GM23248 (cell line): ENCODE results near the gene TTN. TPM values are rescaled to one million over a fixed set of nuclear protein-coding genes. Genes with fewer than 3 reads are reported as not detected.

Experiments
- DNase-seq: peaks from one replicate; pipeline ENCODE4 v3.0.0-alpha.2; 2015
- H2AFZ ChIP-seq: fragments of 200-600 bp; sonication (generic); 2 replicates; pipeline ENCODE4 v1.6.1; 2016; ENCODE audit warnings: antibody characterized with exemption
- H3F3A ChIP-seq: fragments of 200-600 bp; sonication (generic); 2 replicates; pipeline ENCODE4 v1.6.1; 2016; ENCODE audit warnings: mild to moderate bottlenecking, antibody characterized with exemption, mixed run types; ENCODE audit not compliant: insufficient read depth
- H3K27ac ChIP-seq: fragments of 200-600 bp; sonication (generic); 2 replicates; pipeline ENCODE4 v1.5.1; 2016; ENCODE audit warnings: mild to moderate bottlenecking
- H3K27me3 ChIP-seq: fragments of 200-600 bp; sonication (generic); replicated peaks from 2 replicates; pipeline ENCODE4 v1.6.1; 2016; ENCODE audit warnings: mild to moderate bottlenecking; ENCODE audit not compliant: insufficient read depth
- H3K36me3 ChIP-seq: fragments of 200-600 bp; sonication (generic); 2 replicates; pipeline ENCODE4 v1.6.1; 2016; ENCODE audit warnings: low read depth, mild to moderate bottlenecking
- H3K4me1 ChIP-seq: fragments of 200-600 bp; sonication (generic); 2 replicates; pipeline ENCODE4 v1.6.1; 2016; ENCODE audit warnings: mild to moderate bottlenecking; ENCODE audit not compliant: insufficient read depth
- H3K4me2 ChIP-seq: fragments of 200-600 bp; sonication (generic); one replicate; pipeline ENCODE4 v1.6.1; 2016; ENCODE audit warnings: mild to moderate bottlenecking; ENCODE audit not compliant: unreplicated experiment
- H3K4me3 ChIP-seq: fragments of 200-600 bp; sonication (generic); 2 replicates; pipeline ENCODE4 v1.5.1; 2016; ENCODE audit warnings: mild to moderate bottlenecking
- H3K79me2 ChIP-seq: fragments of 200-600 bp; sonication (generic); 2 replicates; pipeline ENCODE4 v1.6.1; 2016; ENCODE audit warnings: mild to moderate bottlenecking; ENCODE audit not compliant: insufficient read depth
- H3K9ac ChIP-seq: fragments of 200-600 bp; sonication (generic); 2 replicates; pipeline ENCODE4 v1.6.1; 2016; ENCODE audit warnings: mild to moderate bottlenecking
- H3K9me2 ChIP-seq: fragments of 200-600 bp; sonication (generic); 2 replicates; pipeline ENCODE4 v1.6.1; 2016; ENCODE audit warnings: mixed run types, mild to moderate bottlenecking, moderate library complexity; ENCODE audit not compliant: insufficient read depth
- H3K9me3 ChIP-seq: fragments of 200-600 bp; sonication (generic); one replicate; pipeline ENCODE4 v1.6.1; 2017; ENCODE audit warnings: low read depth
- H4K20me1 ChIP-seq: fragments of 200-600 bp; sonication (generic); 2 replicates; pipeline ENCODE4 v1.6.0; 2016; ENCODE audit not compliant: insufficient read depth
- EZH2 ChIP-seq: fragments of 200-600 bp; sonication (generic); IDR thresholded peaks from 2 replicates; pipeline ENCODE4 v1.6.1; 2018; ENCODE audit warnings: antibody characterized with exemption, mild to moderate bottlenecking; ENCODE audit not compliant: insufficient read depth, poor library complexity, severe bottlenecking
- EZH2phosphoT487 ChIP-seq: fragments of 200-600 bp; sonication (generic); IDR thresholded peaks from 2 replicates; pipeline ENCODE4 v1.6.1; 2018; ENCODE audit warnings: antibody characterized with exemption, moderate library complexity, mild to moderate bottlenecking, low read depth; ENCODE audit not compliant: insufficient read depth
- WGBS, 2 experiments: methylation state at CpG; one replicate each; pipeline ENCODE4 v1.1.6; 2015 to 2017; ENCODE audit warnings: low lambda C conversion rate in 2 of 2, low coverage in 1 of 2; ENCODE audit errors: missing lambda C conversion rate in 2 of 2; 5-methylcytosine and 5-hydroxymethylcytosine counted together
- in situ Hi-C: fragments of 300-500 bp; cut with MboI; formaldehyde crosslinking; loops from 2 replicates; pipeline ENCODE4 v1.15.0; 2020
- polyA plus RNA-seq: library from polyadenylated mRNA; unstranded; fragments of >200 nt; fragmentation: Nextera tagmentation; extraction: Ambion mirVana; gene quantifications from 2 replicates; pipeline ENCODE4 v1.2.1, GENCODE V29; 2016
- total RNA-seq: library from RNA; depleted of rRNA; stranded (reverse); fragments of >200 nt; shearing (Covaris generic); gene quantifications from 2 replicates; pipeline ENCODE4 v1.2.3, GENCODE V29; 2014

Gene TTN
- total and polyA plus RNA-seq, 2 experiments from 2014 or later: 0.13 TPM; not detected in 1

DNA sequence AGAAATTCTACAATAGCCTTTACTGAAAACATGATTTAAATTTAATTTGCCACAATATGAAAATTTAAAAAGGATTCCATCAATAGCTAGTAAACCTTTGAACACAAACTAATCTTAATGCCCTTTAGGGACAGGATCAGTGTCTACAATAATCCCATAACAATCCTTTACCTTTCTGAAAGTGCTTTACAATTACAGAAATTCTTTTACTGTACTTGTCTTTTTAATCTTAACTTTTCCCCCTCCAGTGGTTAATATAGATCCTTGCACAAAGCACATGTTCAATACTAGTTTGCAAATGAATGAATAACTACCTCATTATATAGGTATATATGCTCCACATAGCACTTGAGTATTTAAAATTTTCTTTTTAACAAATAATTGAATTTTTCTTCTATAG lies 204.3 kb downstream of the TTN start:
- Histone ChIP-seq H3K9ac (no peak overlapping the region), H3K9me2 (no peaks in the 10 kb centered on the region; the same call in 1 of the 2 replicates), H3F3A (no peaks in the 10 kb centered on the region), H3K79me2 (no peaks in the 10 kb centered on the region), H3K4me1 (no peaks in the 10 kb centered on the region), H3K36me3 (no peaks in the 10 kb centered on the region; the same call in 1 of the 2 replicates), H3K27me3 (no peaks in the 10 kb centered on the region), H3K4me2 (no peak overlapping the region), H3K27ac (no peak overlapping the region), H4K20me1 (no peaks in the 10 kb centered on the region), H3K4me3 (no peak overlapping the region), H2AFZ (no peak overlapping the region), H3K9me3 (no peaks in the 10 kb centered on the region)
- in situ Hi-C loops: no loop called here
- no peak for DNase-seq
- TF ChIP-seq EZH2: no peak
- TF ChIP-seq EZH2phosphoT487: no peak

DNA sequence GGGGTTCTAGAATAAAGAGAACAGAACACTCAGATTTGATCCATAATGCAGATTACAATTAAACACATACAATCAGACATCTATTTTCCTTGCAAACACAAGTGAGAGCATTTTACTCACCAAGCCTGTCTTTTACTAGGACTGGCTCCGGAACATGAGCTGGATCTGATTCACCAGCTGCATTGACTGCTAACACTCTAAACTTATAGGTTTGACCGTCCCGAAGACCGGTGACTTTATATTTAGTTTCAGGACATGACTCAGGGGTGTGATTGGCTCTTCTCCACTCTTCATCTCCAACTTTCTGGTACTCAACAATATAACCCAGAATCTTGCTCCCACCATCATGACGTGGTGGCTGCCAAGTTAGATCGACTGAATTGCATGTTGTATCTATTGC lies 214.6 kb downstream of the TTN start:
- in situ Hi-C loops: no loop called here
- no peaks in the 10 kb centered on the region for H3F3A ChIP-seq
- no peak overlapping the region for H3K9ac ChIP-seq
- no peaks in the 10 kb centered on the region for H4K20me1 ChIP-seq
- no peak overlapping the region for H3K27ac ChIP-seq
- H3K4me1 ChIP-seq: no peaks in the 10 kb centered on the region
- H3K36me3 ChIP-seq: no peaks in the 10 kb centered on the region
- H3K4me2 ChIP-seq: no peak overlapping the region
- H2AFZ ChIP-seq: no peak overlapping the region
- H3K79me2 ChIP-seq: no peaks in the 10 kb centered on the region
- H3K9me2 ChIP-seq: no peaks in the 10 kb centered on the region
- no peak overlapping the region for H3K4me3 ChIP-seq
- H3K9me3 ChIP-seq: no peaks in the 10 kb centered on the region
- TF ChIP-seq EZH2 (no peak), EZH2phosphoT487 (no peak)
- H3K27me3 ChIP-seq: no peaks in the 10 kb centered on the region
- 61 to 62% methylated on average over 6 of the region's 6 CpGs for WGBS, 2 experiments
- DNase-seq: peak; percentile 18

DNA sequence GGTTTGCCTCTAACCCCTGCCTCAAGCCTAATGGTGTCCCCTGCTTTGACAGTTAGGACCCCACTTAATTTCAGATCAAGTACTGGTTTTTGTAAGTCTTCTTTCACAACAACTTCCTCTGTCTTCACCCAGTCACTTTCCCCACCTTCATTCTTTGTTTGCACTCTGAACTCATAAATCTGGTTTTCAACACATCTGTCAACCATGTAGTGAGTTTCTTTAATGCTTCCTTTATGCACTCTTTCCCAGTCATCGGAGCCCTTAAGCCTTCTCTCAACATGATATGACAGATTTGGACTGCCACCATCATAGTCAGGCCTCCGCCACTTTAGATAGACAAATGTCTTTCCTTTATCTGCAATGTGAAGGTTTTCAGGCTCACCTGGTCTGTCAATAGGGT lies 217.9 kb downstream of the TTN start:
- no peaks in the 10 kb centered on the region for H3K9me3 ChIP-seq
- H2AFZ ChIP-seq: no peak overlapping the region
- TF ChIP-seq EZH2 (no peak), EZH2phosphoT487 (no peak)
- H3K4me3 ChIP-seq: no peak overlapping the region
- no peak overlapping the region for H3K4me2 ChIP-seq
- H3F3A ChIP-seq: no peaks in the 10 kb centered on the region
- DNase-seq: no peak
- no peaks in the 10 kb centered on the region for H3K4me1 ChIP-seq
- H3K27me3 ChIP-seq: no peaks in the 10 kb centered on the region
- no peaks in the 10 kb centered on the region for H3K36me3 ChIP-seq
- WGBS, 2 experiments: 88 to 98% methylated on average over 2 of the region's 2 CpGs
- no peaks in the 10 kb centered on the region for H3K79me2 ChIP-seq
- no peak overlapping the region for H3K9ac ChIP-seq
- no peak overlapping the region for H3K27ac ChIP-seq
- in situ Hi-C loops: no loop called here
- no peaks in the 10 kb centered on the region for H3K9me2 ChIP-seq
- no peaks in the 10 kb centered on the region for H4K20me1 ChIP-seq

DNA sequence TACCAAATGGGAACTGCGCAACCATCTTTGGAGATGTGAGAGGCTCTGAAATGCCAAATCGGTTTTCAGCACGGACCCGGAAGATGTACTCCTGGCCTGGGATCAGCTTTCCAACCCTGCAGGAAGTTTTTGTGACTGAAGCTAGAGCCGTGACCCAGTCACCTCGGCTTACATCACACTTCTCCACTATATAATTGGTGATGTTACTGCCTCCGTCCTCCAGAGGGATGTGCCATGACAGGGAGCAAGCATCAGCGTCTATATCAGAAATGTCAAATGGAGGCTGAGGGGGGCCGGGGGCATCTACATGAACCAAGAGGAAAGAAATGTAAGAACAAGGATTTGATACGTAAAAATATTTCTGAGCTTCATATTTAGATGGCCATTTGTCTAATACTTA lies 222.6 kb downstream of the TTN start:
- H3F3A ChIP-seq: no peaks in the 10 kb centered on the region
- DNase-seq: no peak
- H3K79me2 ChIP-seq: no peaks in the 10 kb centered on the region
- H3K9me3 ChIP-seq: no peaks in the 10 kb centered on the region
- H3K27ac ChIP-seq: no peak overlapping the region
- H3K9me2 ChIP-seq: no peaks in the 10 kb centered on the region
- no peak overlapping the region for H3K4me3 ChIP-seq
- no peaks in the 10 kb centered on the region for H4K20me1 ChIP-seq
- H3K9ac ChIP-seq: no peak overlapping the region
- TF ChIP-seq EZH2: no peak
- TF ChIP-seq EZH2phosphoT487: no peak
- H3K36me3 ChIP-seq: no peaks in the 10 kb centered on the region
- in situ Hi-C loops: no loop called here
- H3K4me2 ChIP-seq: no peak overlapping the region
- no peaks in the 10 kb centered on the region for H3K27me3 ChIP-seq
- peaks cover 5% of the 10 kb centered on the region for H3K4me1 ChIP-seq
- WGBS, 2 experiments: 94 to 97% methylated on average over 10 of the region's 10 CpGs
- H2AFZ ChIP-seq: no peak overlapping the region

DNA sequence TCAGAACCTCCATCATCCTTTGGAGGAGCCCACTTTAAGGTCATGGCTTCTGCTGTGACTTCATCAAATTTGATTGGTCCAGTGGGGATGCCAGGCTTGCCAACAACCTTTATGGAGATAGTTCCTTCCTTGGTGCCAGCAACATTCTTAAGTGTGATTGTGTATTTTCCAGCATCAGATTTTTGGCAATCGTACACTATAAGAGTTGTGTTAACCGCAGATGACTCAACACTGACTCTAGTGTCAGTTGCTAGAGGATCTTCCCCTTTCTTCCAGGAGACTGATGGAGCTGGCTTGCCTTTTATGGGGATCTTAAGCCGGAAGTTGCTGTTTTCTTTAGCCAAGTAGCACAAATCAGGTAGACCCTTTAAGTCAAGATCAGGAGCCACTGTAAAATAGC lies 228.2 kb downstream of the TTN start:
- no peaks in the 10 kb centered on the region for H3K9me2 ChIP-seq

More for the DNA sequence above, 228.2 kb downstream of the TTN start:
- Histone ChIP-seq H3K36me3 (no peaks in the 10 kb centered on the region), H3K27ac (no peak overlapping the region), H2AFZ (no peak overlapping the region), H4K20me1 (no peaks in the 10 kb centered on the region), H3K9me3 (no peaks in the 10 kb centered on the region), H3K79me2 (no peaks in the 10 kb centered on the region), H3K4me3 (no peak overlapping the region), H3K4me1 (peaks cover 5% of the 10 kb centered on the region), H3F3A (no peaks in the 10 kb centered on the region), H3K4me2 (no peak overlapping the region), H3K9ac (no peak overlapping the region), H3K27me3 (no peaks in the 10 kb centered on the region)
- TF ChIP-seq EZH2phosphoT487 (no peak), EZH2 (no peak)
- WGBS, 2 experiments: 86 to 91% methylated on average over 3 of the region's 3 CpGs
- in situ Hi-C loops: no loop called here
- peak; percentile 30 for DNase-seq
